Myocyte (in vitro differentiated cells): ENCODE results near the gene PTPRG. TPM values are rescaled to one million over a fixed set of nuclear protein-coding genes. Genes with fewer than 3 reads are reported as not detected.
A peak's percentile ranks its signal among the peaks of the same experiment; 100 is the strongest.

Experiments
- DNase-seq: peaks from one replicate; pipeline ENCODE4 v3.0.0-alpha.2; 2012; ENCODE audit warnings: low read depth
- total RNA-seq: library from RNA; depleted of rRNA; stranded (reverse); fragments of >200 nt; gene quantifications from 2 replicates; pipeline ENCODE4 v1.2.3, GENCODE V29; 2014

The PTPRG gene
- total RNA-seq, 1 donor from 2014 or later, result 28.4 TPM

DNA sequence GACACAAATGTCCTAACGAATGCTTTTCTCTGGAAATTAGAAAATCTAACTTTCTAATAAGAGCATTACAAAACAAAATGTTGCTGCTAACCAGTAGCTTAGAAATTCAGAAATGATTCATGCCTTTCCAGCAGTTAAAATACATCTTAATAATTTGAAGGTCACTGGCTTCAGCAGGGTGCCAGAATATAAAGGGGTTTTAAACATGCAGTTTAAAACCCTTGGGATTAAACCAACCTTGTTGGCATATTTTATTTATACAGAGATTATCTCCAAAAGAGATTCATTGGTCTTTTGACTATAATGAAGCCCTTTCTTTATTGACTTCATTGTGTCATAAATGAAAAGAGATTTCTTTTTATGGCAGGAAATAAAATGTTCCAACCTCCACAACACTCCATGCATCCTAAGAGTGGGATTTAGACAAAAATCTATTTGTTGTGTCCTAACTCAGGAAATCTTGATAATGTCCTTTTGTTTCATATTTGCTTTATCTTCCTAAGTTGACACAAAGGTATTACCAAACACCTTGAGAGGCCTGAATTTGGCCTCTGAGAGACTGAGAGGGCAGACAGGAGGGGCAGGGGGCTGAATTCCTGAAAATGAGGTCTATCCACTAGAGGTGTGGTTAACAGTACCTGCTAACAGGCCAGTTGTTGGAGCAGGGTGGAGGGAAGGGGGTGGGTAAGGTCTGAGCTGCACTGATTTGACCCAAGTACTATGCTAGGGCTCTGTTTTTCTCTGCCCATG, 687.5 kb downstream of the PTPRG start:
- DNase-seq, result no peak

DNA sequence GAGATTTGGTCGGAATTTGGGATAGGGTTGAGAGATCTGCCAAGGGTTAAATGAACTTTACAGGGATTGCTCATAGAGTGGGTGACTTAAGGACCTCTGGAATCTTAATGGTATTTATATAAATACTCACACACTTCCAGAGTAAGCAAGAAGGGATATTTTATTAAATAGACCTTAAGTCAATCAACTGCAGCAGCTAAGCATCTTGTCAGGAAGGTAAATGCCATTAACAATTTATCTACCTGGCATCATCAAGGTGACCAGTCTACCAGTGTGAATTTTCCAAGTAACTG, 688.1 kb downstream of the PTPRG start:
- no peak for DNase-seq

DNA sequence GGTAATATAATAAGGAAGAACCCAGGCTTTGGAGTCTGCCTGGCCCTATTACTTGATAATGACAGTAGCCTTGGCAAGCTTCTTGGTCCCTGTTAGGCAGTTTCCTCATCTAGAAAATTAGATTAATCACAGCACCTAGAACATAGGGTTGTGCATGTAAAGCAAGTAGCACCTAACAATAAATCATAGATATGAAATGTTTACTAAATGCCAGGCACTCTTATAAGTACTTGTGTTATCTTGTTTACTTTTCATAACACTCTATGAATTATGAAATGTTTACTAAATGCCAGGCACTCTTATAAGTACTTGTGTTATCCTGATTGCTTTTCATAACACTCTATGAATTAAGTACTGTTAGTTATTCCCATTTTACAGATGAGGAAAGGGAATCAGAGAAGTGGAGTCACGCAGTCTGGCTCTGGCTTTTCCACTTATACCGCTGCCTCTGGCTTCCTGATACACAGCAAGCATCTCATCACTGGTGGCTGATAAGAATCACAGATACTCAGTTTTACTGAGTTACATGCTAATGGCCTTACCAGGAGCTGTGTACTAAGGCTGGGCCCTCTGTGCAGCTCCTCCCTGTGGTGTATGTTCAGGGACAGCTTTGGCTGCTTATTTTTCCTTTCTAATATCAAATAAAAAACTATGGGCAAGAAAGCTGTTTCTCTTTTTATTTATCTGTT, 688.6 kb downstream of the PTPRG start:
- DNase-seq, result no peak

DNA sequence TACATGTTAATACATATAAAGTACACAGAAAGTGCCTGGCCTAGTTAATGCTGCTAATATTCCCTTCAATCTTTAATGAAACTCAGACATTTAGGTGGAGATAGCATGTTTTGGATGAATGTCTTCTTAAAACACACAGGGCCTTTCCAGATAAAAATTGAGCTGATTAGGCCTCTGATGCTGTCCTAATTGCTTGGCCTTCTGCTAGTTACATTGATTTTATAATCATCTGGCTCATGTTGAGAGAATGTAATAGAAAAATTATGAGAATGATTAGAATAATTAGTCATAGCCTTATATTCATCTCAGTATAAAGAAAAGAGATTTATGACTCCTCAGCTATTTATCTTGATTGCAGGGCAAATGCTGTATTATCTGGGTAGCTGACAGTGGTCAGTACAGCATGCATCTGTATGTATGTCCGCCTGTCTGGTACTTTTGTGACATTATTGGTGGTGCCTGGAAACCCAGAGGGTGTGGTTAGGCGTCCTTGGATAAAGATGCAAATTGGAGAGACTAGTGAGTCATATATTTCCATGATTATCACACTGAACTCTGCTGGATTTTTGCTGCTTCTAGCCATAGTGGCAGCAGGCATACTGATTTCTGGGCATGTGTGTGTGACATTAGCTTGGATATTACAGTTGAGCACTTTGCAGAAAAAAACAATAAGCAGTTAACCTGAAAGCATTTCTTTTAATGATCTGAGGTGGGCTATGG, 691.2 kb downstream of the PTPRG start:
- DNase-seq, result no peak

DNA sequence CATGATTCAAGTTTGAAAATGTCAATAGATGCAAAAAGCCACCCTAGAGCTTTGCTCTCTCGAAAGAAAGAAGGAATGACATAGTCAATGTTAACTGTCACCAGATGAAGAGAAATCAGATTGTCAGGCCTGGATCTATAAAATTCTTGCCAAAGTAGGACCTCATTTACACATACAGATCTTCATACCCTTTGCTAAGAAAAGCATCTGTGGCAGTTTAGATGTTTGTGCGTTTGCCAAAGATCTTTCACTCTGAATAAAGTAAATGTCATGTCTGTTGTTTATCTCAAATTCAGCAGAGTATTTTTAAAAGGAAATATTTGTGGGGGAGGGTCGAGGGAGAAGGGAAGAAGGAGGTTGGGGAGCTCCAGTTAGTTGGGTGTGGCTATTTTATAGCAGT, 692.6 kb downstream of the PTPRG start:
- DNase-seq, result no peak

DNA sequence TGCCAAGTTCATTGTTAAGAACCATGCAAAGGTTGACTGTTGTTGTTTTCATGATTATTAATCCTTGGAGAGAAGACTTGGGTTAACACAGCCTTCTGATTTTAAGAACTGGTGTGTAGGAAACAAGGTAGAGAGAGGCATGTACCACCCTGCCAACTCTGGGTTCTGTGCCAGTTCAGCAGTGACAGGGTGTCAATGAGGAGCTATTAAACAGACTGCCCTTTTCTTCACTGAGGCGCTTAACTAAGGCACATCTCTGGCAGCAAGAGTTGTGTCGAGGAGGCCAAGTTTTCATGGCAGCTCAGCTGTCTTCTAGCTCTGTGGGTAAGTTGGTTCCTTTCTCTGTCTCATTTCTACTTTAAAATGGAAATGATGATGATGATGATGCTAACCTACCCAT, 694.4 kb downstream of the PTPRG start:
- no peak for DNase-seq

DNA sequence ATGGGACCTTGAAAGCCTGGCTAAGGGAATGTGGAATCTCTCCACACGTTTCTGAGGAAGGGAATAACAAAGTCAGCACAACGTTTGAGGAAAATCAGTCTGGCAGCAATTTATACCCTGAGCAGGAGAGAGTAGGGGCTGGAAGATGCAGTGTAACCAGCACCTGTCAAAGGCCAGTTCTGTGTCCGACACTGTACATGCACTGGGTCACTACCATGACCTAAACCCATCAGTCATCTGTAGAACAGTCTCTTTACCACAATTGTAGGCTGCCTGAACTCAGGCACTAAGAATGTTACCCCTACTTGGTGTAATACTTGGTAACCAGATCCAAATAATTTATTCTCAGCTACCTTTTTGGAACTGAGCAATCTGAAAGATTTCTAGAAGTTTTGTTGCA, 698.6 kb downstream of the PTPRG start:
- DNase-seq, result peak; percentile 3

DNA sequence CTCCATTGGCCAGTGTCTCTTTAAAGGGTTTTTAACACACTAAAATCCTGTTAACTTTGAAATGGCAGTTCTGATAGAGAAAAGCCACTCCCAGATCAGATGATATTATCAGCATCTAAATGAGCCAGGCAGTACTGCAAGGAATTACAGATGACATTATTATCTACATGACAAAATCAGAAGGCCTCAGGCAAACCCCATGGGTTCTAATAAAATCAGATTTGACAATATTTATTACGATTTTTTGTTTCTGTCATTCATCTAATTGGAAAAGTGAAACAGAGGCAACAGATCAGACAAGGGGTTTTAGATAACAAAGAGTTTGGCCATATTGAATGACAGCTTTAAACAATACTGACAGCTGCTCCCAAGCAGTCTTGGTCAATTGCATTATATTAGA, 699.3 kb downstream of the PTPRG start:
- DNase-seq, result no peak

DNA sequence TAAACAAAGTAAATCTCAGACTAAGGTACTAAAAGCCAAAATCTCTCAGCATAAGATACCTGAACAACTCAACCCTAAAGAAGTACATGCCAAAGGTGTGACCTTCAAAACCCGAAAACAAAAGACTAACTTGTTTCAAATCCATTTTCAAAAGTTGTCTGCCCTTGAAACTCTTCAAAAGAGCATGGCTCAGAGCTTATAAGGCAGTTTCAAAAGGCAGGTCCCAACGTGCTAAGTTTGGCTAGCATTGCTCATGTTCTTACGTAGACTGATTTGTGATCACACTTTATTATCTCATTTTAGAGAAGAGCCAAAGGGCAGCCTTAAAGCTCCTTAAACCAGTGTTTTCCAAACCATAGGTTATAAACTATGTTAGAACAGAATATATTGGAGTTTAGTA, 699.8 kb downstream of the PTPRG start:
- no peak for DNase-seq

DNA sequence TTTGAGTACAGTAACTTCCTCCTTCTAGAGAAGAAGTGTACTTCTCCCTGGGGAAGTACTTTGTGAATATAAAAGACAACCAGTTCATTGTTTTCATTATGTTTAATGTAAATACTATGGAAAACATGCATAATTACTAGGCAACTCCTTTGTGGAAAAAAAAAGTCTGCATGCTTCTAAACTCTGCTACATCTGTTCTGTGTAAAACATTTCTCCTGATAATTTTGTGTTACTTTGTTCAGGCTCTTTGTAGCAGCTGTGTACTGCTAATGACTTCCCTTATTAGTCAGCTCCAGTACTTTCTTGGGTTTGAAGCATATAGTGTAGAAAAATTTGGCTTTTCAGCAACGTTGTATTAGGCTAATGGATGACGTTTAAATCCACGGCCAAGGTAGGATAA, 700.4 kb downstream of the PTPRG start:
- no peak for DNase-seq

DNA sequence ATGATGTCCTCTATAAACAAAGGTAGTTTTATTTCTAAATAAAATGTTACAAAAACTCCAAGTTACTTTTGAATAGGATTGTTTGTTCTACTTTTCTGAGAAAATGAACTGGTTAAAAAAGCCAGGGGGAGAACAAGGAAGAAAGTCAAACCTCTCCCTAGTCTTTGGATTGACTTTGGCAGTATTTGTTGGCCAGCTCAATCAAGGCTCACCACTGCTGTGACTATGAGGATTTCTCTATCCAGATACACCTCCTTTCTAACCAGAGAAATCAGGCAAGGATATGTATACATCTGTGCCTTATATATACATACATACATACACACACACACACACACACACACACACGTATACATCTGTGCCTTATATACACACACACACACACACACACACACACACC, 704.2 kb downstream of the PTPRG start:
- DNase-seq, result no peak

DNA sequence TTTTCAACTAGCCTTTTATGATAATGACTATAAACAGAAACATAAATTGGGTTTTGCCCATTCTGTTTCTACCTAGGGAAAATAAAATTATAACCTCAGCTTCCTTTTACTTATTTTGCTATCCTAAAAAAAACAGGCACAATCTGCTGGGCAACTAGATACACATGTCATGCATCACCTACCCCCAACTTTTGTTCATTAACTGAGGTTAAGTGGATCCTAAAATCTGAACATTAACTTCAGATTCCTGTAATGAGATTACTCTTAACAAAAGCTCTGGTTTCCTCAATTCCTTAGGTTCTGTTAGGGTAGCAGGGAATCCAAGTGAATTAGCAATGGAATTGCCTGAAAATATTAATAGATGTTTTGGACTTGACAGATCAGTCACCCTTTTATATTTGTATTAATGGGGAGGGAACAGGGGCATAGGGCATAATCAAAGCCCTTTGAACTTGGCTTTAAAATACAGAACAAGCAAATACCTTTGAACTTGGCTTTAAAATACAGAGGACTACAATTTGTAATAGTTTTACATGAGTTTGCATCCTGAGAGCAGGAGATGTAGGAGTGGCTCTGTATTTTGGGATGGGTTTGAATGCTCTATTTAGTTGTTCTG, 705.4 kb downstream of the PTPRG start:
- DNase-seq, result no peak

DNA sequence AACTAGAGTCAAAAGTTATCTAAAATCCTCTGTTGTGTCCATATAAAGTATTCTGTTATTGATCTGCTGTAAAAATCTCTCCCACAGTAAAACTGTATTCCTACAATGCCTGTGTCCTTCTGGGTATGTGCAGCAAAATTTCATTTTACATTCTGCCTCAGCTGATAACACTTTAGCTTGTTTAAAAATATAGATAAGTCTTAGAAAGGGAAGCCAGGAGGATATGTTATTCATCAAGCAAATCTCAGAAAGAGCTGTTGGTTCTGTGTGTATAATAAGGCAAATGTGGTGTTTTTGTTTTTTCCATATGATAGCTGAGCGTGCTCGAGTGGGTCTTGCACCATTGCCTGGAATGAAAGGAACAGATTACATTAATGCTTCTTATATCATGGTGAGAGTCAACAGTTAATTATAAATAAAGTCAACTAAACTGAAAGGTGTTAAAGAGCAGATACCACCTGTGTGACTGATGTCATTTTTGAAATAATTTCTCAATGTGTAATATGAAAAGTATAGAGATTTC, 715.3 kb downstream of the PTPRG start:
- DNase-seq, result no peak

DNA sequence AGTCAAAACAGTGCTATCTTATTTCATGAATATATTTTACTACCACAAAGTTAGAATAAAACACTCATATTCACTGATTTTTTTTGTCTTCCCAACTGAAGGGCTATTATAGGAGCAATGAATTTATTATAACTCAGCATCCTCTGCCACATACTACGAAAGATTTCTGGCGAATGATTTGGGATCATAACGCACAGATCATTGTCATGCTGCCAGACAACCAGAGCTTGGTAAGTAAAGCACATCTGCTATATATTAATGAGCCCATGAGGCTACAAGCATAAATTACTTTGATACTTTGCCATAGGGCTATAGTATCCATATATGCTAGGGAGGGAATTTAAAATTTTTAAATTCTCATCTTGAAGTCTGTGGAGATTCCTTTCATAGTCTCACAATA, 716.1 kb downstream of the PTPRG start:
- DNase-seq, result no peak

DNA sequence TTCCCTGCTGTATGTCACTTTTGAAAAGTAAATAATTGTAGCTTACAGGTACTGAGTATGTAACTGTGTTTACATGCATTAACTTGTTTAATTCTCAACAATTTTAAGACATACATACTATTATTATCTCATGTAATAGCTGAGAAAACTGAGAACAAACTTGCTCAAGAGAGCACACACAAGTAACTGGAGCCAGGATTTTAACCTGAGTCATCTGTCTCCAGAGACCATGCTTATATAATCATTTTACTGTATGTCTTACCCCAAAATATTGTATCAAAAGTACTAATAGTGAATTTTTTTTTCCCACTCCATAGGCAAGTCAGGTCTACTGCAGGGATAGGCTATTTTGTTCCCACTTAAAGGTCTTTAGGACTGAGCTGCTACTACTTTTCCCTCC, 716.6 kb downstream of the PTPRG start:
- DNase-seq, result no peak

DNA sequence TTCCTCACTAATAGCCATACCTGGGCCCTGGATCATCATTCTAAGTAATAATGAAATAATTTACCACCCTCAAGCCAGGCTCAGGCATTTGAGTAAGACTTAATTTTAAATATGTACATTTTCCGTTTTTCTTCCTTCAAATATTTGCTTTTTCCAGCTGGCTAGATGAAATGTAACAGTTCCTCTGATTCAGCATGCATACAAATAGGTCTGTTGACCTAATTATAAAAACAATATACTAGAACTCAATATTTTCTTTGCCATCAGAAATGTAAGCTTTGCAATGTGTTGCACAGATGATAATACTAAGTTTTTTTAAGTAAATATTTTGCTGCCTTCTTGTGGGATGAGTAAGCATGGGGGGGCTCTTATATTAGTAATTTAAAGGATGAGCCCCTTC, 720.4 kb downstream of the PTPRG start:
- DNase-seq, result no peak

DNA sequence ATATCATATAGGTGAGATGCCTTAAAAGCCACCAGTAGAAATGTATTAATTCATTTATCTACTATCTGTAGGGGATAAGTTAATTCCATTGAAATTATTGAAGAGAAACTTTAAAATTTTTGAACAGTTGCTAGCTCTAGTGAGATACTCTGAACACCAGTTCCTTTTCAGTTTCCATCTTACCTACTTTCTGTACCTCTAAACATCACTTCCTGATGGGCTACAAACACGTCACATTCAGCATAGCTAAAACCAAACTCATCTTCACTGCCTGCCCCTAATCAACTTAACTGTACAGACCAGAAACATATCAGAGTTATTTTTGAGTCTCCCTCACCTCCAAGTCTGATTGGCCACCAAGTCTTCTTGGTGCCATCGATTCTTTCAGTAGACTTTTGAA, 723.1 kb downstream of the PTPRG start:
- DNase-seq, result no peak

DNA sequence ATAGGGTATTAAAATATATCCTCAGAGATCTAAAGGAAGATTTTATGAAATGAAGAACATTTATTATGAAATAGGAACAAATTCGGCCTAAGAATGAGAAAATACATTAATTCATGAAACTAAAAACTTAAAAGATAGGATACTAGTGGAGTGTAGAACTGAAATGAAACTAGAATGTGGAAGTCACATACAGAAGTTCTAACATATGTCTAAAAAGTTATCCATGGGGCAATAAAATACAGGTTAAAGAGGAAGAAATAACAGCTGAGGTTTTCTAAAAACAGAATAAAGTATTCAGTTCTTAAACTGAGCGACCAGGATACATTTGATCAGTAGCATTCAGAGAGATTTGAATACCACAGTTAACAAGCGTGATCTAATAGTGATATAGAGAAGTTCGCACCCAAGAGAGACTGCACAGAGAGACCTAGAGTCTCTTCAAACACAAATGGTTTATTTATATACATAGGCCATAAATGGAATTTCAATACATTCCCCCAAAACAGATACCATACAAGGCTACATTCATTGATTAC, 726.1 kb downstream of the PTPRG start:
- no peak for DNase-seq

DNA sequence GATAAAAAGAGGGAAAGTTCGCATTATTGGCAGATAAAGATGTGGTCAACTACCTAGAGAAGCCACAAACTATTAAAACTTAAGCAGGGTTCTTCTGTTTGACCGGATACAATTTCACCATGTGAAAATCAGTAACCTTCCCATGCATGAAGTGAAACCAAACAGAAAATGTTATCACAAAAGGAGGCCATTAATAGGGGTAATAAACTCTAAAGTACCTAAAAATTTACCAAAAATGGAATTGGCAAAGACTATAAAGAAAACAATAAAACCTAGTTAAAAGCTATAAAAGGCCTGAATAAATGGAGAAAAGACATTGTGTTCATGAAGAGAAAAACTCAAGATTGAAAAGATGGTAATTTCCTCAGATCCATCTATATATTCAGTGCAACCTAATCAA, 728.6 kb downstream of the PTPRG start:
- no peak for DNase-seq

DNA sequence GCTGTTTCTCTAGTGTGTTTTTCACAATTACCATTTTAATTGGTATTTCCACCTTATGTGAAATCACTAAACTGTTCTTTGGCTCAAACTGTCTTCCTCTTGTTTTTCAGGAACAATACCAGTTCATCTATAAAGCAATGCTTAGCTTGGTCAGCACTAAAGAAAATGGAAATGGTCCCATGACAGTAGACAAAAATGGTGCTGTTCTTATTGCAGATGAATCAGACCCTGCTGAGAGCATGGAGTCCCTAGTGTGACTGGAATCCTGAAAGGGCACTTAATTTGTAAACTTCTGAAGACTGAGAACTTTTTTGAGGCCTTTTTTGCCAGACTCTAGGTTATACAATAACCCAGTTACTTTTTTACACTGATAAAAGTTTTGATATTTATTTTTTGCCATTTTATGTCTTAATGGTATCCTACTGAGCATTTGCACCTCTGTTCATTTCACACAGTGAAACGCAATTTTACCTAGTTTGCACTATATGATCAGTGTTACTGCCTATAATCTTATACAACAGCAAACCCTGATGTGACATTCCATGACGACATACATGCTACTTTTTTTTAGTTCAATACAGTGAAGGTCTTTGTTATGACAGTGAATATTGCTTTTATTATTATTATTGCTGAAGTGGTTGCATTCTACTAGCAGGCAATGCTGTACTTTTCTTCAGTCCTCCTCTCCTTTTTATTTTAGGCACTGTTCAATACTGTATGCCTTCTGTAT, 731.8 kb downstream of the PTPRG start:
- DNase-seq, result no peak

DNA sequence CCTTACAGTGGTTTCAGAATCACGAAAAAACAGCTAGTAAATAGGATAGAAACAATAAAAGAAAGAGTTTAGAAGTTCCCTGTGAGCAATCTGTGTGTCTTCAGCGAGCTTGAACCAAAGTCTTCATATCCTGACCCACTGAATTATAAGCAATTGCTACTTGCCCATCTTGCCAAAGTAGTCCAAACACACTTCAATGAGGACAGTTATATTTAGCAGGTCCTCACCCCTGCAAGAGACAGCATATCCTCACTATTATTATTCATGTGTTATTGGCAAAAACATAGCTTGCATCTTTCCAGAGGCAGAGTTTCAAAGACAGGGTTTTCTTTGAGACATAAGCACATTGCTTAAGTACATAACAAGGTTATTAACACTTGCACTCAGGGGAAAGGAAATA, 734.2 kb downstream of the PTPRG start:
- no peak for DNase-seq
